NB4 (cell line): ENCODE results near the gene AATK.

Source experiments
- DNase-seq: peaks from one replicate; pipeline ENCODE4 v3.0.0; 2010; ENCODE audit warnings: low read depth
- H3K4me3 ChIP-seq: one replicate; pipeline ENCODE4 v1.5.1; 2011; ENCODE audit warnings: mild to moderate bottlenecking, low read depth, low read length, moderate library complexity
- MAX ChIP-seq: IDR thresholded peaks from 2 replicates; pipeline ENCODE4 v1.6.1; 2011; ENCODE audit warnings: low read depth, low read length
- MYC ChIP-seq: IDR thresholded peaks from 2 replicates; pipeline ENCODE4 v1.6.1; 2011; ENCODE audit warnings: low read depth, low read length
- POLR2A ChIP-seq: IDR thresholded peaks from 2 replicates; pipeline ENCODE4 v1.6.1; 2011; ENCODE audit warnings: mild to moderate bottlenecking; ENCODE audit not compliant: insufficient read length; ENCODE audit errors: extremely low read depth
- TF ChIP-seq, protein P1 (sequence below): IDR thresholded peaks from one replicate; pipeline ENCODE4 v1.5.1; 2012; ENCODE audit warnings: low read depth, low read length

The AATK gene

GRCh38 chr17:81075307-81075706 lies 90.7 kb downstream of the AATK start:
- no peak overlapping the region for H3K4me3 ChIP-seq
- no peak for DNase-seq
- TF ChIP-seq, protein P1, sequence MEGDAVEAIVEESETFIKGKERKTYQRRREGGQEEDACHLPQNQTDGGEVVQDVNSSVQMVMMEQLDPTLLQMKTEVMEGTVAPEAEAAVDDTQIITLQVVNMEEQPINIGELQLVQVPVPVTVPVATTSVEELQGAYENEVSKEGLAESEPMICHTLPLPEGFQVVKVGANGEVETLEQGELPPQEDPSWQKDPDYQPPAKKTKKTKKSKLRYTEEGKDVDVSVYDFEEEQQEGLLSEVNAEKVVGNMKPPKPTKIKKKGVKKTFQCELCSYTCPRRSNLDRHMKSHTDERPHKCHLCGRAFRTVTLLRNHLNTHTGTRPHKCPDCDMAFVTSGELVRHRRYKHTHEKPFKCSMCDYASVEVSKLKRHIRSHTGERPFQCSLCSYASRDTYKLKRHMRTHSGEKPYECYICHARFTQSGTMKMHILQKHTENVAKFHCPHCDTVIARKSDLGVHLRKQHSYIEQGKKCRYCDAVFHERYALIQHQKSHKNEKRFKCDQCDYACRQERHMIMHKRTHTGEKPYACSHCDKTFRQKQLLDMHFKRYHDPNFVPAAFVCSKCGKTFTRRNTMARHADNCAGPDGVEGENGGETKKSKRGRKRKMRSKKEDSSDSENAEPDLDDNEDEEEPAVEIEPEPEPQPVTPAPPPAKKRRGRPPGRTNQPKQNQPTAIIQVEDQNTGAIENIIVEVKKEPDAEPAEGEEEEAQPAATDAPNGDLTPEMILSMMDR = no peak
- TF ChIP-seq MYC = no peak
- TF ChIP-seq MAX = no peak
- TF ChIP-seq POLR2A = no peak

DNA sequence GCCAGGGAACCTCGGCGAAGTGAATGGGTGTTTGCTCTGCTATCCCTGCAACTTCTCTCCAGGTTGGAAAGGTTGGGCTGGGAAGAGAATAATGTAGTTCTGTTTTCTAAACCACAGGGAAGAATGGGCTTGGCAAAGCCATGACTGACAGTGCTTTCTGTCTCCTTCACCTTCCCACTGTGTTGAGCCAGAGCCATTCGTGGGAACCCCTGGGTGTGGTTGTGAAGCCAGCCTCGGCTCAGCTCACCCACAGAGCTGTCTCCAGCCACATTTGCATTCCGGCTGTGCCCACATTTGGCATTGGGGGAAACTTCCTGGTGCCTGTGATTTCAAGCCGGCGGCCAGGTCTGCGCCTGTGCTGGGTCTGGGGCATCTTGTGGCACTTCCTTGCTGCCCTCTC lies 91.1 kb downstream of the AATK start:
- TF ChIP-seq, protein P1 = no peak
- TF ChIP-seq MYC = no peak
- TF ChIP-seq POLR2A = no peak
- H3K4me3 ChIP-seq = no peak overlapping the region
- no peak for DNase-seq

DNA sequence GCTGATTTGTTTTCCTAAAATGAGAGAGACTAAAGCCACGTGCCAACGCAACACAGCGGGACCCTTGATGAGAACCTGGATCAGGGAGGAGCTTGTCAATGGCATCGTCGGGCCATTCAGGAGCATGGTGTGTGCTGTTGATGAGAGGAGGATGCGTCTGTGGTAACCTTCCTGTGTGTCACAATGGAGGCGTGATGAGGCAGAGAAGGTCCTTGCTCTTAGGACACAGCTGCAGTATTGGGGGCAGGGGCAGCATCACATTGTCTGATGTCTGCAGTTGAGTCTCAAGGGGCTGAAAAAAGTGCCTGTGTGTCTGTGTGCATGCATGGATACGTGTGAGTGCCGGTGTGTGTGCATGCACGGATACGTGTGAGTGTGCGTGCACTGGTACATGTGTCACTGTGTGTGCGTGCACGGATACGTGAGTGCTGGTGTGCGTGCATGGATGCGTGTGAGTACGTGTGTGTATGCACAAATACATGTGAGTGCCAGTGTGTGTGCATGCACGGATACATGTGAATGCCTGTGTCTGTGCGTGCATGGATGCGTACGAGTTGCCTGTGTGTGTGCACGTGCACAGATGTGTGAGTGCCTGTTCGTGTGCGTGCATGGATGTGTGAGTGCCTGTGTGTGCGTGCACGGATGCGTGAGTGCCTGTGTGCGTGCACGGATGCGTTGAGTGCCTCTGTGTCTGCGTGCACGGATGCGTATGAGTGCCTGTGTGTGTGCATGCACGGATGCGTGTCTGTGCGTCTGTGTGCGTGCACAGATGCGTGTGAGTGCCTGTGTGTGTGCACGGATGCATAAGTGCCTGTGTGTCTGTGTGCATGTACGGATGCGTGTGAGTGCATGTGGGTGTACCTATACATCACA lies 91.8 kb downstream of the AATK start:
- DNase-seq = peak; percentile 46
- TF ChIP-seq MYC (0 out of 2 replicates have a peak, but pooled peaks have one; percentile 23), POLR2A (no peak), MAX (peak; percentile 38; the same call in 1 of the 2 replicates)
- H3K4me3 ChIP-seq = no peak overlapping the region

- DNase-seq = no peak
- no peak for TF ChIP-seq MYC
- H3K4me3 ChIP-seq = no peak overlapping the region
Observed at GRCh38 chr17:81071761-81072741, 94.0 kb downstream of the AATK start.

DNA sequence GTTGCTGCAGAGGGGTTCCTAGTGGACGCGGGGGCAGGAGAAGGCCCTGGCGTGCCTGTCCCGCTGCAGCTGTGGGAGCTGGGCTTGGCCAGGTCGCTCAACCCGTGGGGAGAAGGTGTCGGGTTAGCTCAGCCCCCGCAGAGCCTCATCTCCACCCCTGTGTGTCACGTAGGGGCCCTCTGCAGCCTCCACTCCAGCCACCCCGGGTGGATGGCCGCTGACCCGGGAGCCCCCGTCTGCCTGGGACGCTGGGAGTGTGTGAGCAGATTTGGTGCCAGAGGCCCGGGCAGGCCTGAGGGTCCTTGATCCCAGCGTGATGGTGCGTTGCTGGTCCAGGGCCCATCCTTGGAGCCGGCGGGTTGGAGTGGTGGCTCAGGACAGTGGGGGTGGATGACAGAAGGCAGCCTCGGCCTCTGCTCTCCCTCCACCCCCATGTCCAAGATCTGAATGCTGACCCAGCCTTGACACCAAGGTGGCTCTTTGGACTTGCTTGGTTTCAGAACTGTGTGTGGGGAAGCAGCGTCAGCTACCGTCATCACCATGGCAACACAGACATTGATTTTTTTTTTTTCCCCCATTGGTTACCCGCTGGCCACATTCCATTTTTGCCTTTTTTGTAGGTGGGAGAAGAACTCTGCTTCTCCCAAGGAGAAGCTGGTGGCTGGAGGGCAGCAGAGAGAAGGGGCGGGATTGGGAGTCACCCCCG lies 95.3 kb downstream of the AATK start:
- H3K4me3 ChIP-seq = no peak overlapping the region
- DNase-seq = no peak
- TF ChIP-seq POLR2A (no peak), MYC (no peak), MAX (no peak)
- TF ChIP-seq, protein P1 = no peak

DNA sequence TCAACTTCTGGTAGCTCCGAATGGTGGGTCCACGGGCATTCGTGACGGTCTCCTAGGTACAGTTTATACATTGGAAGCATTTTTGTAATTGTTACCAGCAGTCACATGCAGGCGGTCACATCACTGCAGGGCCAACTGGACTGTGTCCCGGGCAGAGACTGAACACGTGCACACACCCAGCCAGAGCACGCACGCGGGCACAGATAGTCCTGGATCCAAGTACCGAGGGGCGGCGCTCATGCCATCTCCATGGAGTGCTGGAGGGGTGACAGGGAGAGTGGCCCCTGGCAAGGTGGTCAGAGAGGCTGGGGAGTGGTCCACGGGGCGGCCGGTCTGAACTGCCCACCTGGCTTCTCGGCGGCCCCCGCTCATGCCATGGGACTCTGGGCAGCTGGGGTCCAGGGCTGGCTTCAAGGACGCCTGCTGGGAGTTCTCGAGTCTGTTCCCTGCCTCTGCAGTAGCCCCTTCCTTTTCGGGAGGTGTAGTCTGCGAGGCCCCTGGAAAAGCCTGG lies 96.8 kb downstream of the AATK start:
- H3K4me3 ChIP-seq = no peak overlapping the region
- DNase-seq = no peak
- TF ChIP-seq, protein P1 = no peak
